ENCODE results near the gene PTPRM.

GRCh38 chr18:8431036-8431435 lies 863.9 kb downstream of the PTPRM start:
- no peak for TF ChIP-seq CTCF (IDR thresholded peaks at IDR 0.05)
- no peak for TF ChIP-seq POLR2A (IDR thresholded peaks at IDR 0.05)

Measured in lower leg skin (tissue), 3 donors.